Smooth muscle cell (in vitro differentiated cells): ENCODE results near the gene PITPNC1. TPM values are rescaled to one million over a fixed set of nuclear protein-coding genes. Genes with fewer than 3 reads are reported as not detected.

Source experiments
- DNase-seq: peaks from one replicate; lab custom pipeline; 2025; ENCODE audit not compliant: unreplicated experiment; lab: John Stamatoyannopoulos, UW
- H2AFZ ChIP-seq: fragments of 200-600 bp; sonication (generic); 2 replicates; pipeline ENCODE4 v1.6.0; 2016; ENCODE audit warnings: antibody characterized with exemption, low read depth, mild to moderate bottlenecking
- H3F3A ChIP-seq: fragments of 200-600 bp; sonication (generic); 2 replicates; pipeline ENCODE4 v1.6.0; 2017; ENCODE audit warnings: antibody characterized with exemption, low read depth
- H3K27ac ChIP-seq: fragments of 200-600 bp; sonication (generic); 2 replicates; pipeline ENCODE4 v1.5.1; 2016; ENCODE audit warnings: low read depth, mild to moderate bottlenecking
- H3K27me3 ChIP-seq: fragments of 200-600 bp; sonication (generic); 2 replicates; pipeline ENCODE4 v1.6.1; 2016; ENCODE audit warnings: low read depth, mild to moderate bottlenecking
- H3K36me3 ChIP-seq: fragments of 200-600 bp; sonication (generic); 2 replicates; pipeline ENCODE4 v1.5.1; 2016; ENCODE audit warnings: low read depth
- H3K4me1 ChIP-seq: fragments of 200-600 bp; sonication (generic); 2 replicates; pipeline ENCODE4 v1.5.1; 2016; ENCODE audit warnings: low read depth
- H3K4me2 ChIP-seq: fragments of 200-600 bp; sonication (generic); 2 replicates; pipeline ENCODE4 v1.6.0; 2016; ENCODE audit warnings: mild to moderate bottlenecking
- H3K4me3 ChIP-seq: fragments of 200-600 bp; sonication (generic); 2 replicates; pipeline ENCODE4 v1.5.1; 2016; ENCODE audit warnings: mild to moderate bottlenecking
- H3K79me2 ChIP-seq: fragments of 200-600 bp; sonication (generic); 2 replicates; pipeline ENCODE4 v1.6.0; 2016; ENCODE audit warnings: low read depth, mild to moderate bottlenecking
- H3K9ac ChIP-seq: fragments of 200-600 bp; sonication (generic); 2 replicates; pipeline ENCODE4 v1.6.0; 2016; ENCODE audit warnings: low read depth
- H3K9me3 ChIP-seq: fragments of 200-600 bp; sonication (generic); replicated peaks from 2 replicates; pipeline ENCODE4 v1.5.1; 2016; ENCODE audit warnings: low read depth
- H4K20me1 ChIP-seq: fragments of 200-600 bp; sonication (generic); 2 replicates; pipeline ENCODE4 v1.6.0; 2016; ENCODE audit warnings: low read depth
- CTCF ChIP-seq: fragments of 200-600 bp; sonication (generic); IDR thresholded peaks from 2 replicates; pipeline ENCODE4 v1.5.1; 2017; ENCODE audit warnings: borderline replicate concordance, mild to moderate bottlenecking, antibody characterized with exemption; ENCODE audit not compliant: insufficient read depth, poor library complexity, severe bottlenecking
- WGBS: methylation state at CpG from one replicate; pipeline ENCODE4 v1.1.7; 2016; ENCODE audit warnings: low lambda C conversion rate; 5-methylcytosine and 5-hydroxymethylcytosine counted together
- polyA plus RNA-seq: library from polyadenylated mRNA; unstranded; fragments of >200 nt; fragmentation: Nextera tagmentation; extraction: Ambion mirVana; gene quantifications from 2 replicates; pipeline ENCODE4 v1.2.1, GENCODE V29; 2016
- total RNA-seq: library from RNA; depleted of rRNA; stranded (reverse); fragments of >200 nt; gene quantifications from 2 replicates; pipeline ENCODE4 v1.2.3, GENCODE V29; 2014

Gene PITPNC1
- total and polyA plus RNA-seq, 2 experiments from 2014 or later: 9.6 to 12.5 TPM

- Histone ChIP-seq H3K27me3 (no peaks in the 10 kb centered on the region), H3K4me3 (no peak overlapping the region), H3K9ac (no peak overlapping the region), H3K4me2 (no peak overlapping the region), H3F3A (peaks cover 3% of the 10 kb centered on the region), H4K20me1 (no peaks in the 10 kb centered on the region), H3K4me1 (peaks cover 4% of the 10 kb centered on the region), H3K36me3 (no peaks in the 10 kb centered on the region), H2AFZ (no peak overlapping the region), H3K27ac (no peak overlapping the region), H3K9me3 (no peaks in the 10 kb centered on the region), H3K79me2 (no peaks in the 10 kb centered on the region)
- no peak for DNase-seq
- TF ChIP-seq CTCF: no peak
- 88% methylated on average over 11 of the region's 11 CpGs for WGBS
Observed at GRCh38 chr17:67542219-67543114, 165.4 kb downstream of the PITPNC1 start.

GRCh38 chr17:67544364-67544955 is 167.4 kb downstream of the PITPNC1 start:
- DNase-seq: no peak
- Histone ChIP-seq H3K4me3 (no peak overlapping the region), H3K79me2 (no peaks in the 10 kb centered on the region), H3K9me3 (no peaks in the 10 kb centered on the region), H4K20me1 (no peaks in the 10 kb centered on the region), H3K27me3 (no peaks in the 10 kb centered on the region), H2AFZ (no peak overlapping the region), H3K36me3 (no peaks in the 10 kb centered on the region), H3K4me2 (no peak overlapping the region), H3K9ac (no peak overlapping the region), H3K4me1 (peaks cover 4% of the 10 kb centered on the region), H3K27ac (no peak overlapping the region), H3F3A (peaks cover 3% of the 10 kb centered on the region)
- TF ChIP-seq CTCF: no peak
- 96% methylated on average over 6 of the region's 6 CpGs for WGBS

GRCh38 chr17:67546578-67547527 is 169.8 kb downstream of the PITPNC1 start:
- no peak overlapping the region for H3K4me3 ChIP-seq
- H3K4me1 ChIP-seq: peaks cover 4% of the 10 kb centered on the region
- 53% methylated on average over 11 of the region's 11 CpGs for WGBS
- H3K9me3 ChIP-seq: no peaks in the 10 kb centered on the region
- H2AFZ ChIP-seq: peak overlapping the region; percentile 36
- H3K27me3 ChIP-seq: no peaks in the 10 kb centered on the region
- no peak for TF ChIP-seq CTCF
- no peak overlapping the region for H3K9ac ChIP-seq
- H4K20me1 ChIP-seq: no peaks in the 10 kb centered on the region
- DNase-seq: peak; percentile 6
- H3K36me3 ChIP-seq: no peaks in the 10 kb centered on the region
- peaks cover 3% of the 10 kb centered on the region for H3F3A ChIP-seq
- no peaks in the 10 kb centered on the region for H3K79me2 ChIP-seq
- H3K4me2 ChIP-seq: peak overlapping the region; percentile 71
- peak overlapping the region; percentile 42 for H3K27ac ChIP-seq
